HG03097 (cell line): ENCODE results near the gene CCDC74A.
"Not testable (repeated sequence)": the region's sequence is repeated elsewhere in the genome, so short reads cannot be mapped to it uniquely, and the experiment has no call there.

ENCODE experiments used
- ATAC-seq: cut with Tn5 transposase; IDR thresholded peaks from one replicate; pipeline ENCODE4 v1.9.1; 2021; ENCODE audit not compliant: unreplicated experiment, low FRiP score

The CCDC74A gene

GRCh38 chr2:131527131-131528001 is at the start of gene CCDC74A:
Gene CCDC74A, plus strand, starts transcription at chr2:131527888. Its CDS starts 83 bp downstream, at chr2:131527971.
- peak; percentile 91 for ATAC-seq

GRCh38 chr2:131478074-131478849 is 49.4 kb upstream of the CCDC74A start:
- ATAC-seq = not testable (repeated sequence)

- not testable (repeated sequence) for ATAC-seq
Measured at GRCh38 chr2:131478850-131479461, 48.7 kb upstream of the CCDC74A start.

- ATAC-seq = not testable (repeated sequence)
Measured at GRCh38 chr2:131480351-131480750, 47.3 kb upstream of the CCDC74A start.

GRCh38 chr2:131482506-131483155 is 45.1 kb upstream of the CCDC74A start:
- ATAC-seq = not testable (repeated sequence)

- ATAC-seq = not testable (repeated sequence)
Measured at GRCh38 chr2:131483981-131484820, 43.5 kb upstream of the CCDC74A start.

- ATAC-seq = not testable (repeated sequence)
Measured at GRCh38 chr2:131484906-131485460, 42.7 kb upstream of the CCDC74A start.

GRCh38 chr2:131486201-131486902 is 41.3 kb upstream of the CCDC74A start:
- ATAC-seq = not testable (repeated sequence)

- no peak for ATAC-seq
Measured at GRCh38 chr2:131488306-131489205, 39.1 kb upstream of the CCDC74A start.

GRCh38 chr2:131490616-131491468 is 36.8 kb upstream of the CCDC74A start:
- not testable (repeated sequence) for ATAC-seq

- ATAC-seq = peak; percentile 5
Measured at GRCh38 chr2:131491469-131491836, 36.2 kb upstream of the CCDC74A start.

- ATAC-seq = peak; percentile 6
Measured at GRCh38 chr2:131492015-131492417, 35.7 kb upstream of the CCDC74A start, which contains the start of gene MZT2A. Gene MZT2A, minus strand, starts transcription at chr2:131492397. Its CDS starts 21 bp downstream, at chr2:131492376.

- peak; percentile 71 for ATAC-seq
Measured at GRCh38 chr2:131492418-131493198, 35.1 kb upstream of the CCDC74A start.

- ATAC-seq = peak; percentile 19
Measured at GRCh38 chr2:131493199-131493968, 34.3 kb upstream of the CCDC74A start.

GRCh38 chr2:131495506-131495905 is 32.2 kb upstream of the CCDC74A start:
- ATAC-seq = not testable (repeated sequence)
